ENCODE results near the gene CEP170. TPM values are rescaled to one million over a fixed set of nuclear protein-coding genes. Genes with fewer than 3 reads are reported as not detected.
"Not testable (repeated sequence)": the region's sequence is repeated elsewhere in the genome, so short reads cannot be mapped to it uniquely, and the experiment has no call there.

The CEP170 gene
- total RNA-seq, 1 experiment from 2014 or later = 55.2 TPM

GRCh38 chr1:243105652-243106332, 149.3 kb downstream of the CEP170 start:
- H3K9ac ChIP-seq (ENCODE audit: low read length); ATAC-seq; H3K79me2 ChIP-seq (ENCODE audit: insufficient read depth, low read length); H3K4me2 ChIP-seq (ENCODE audit: low read length); CTCF ChIA-PET; BruUV-seq (replicated peaks); H3K27me3 ChIP-seq (ENCODE audit: insufficient read depth, low read length); H3K4me1 ChIP-seq (ENCODE audit: control insufficient read depth in 1 of 2, insufficient read depth in 2 of 2, low read length in 2 of 2); H3K36me3 ChIP-seq (ENCODE audit: control insufficient read depth in 1 of 2, insufficient read depth in 2 of 2, low read length in 2 of 2); H3K27ac ChIP-seq (ENCODE audit: low read depth, low read length); H2AFZ ChIP-seq (ENCODE audit: low read depth, low read length, poor library complexity, severe bottlenecking); H3K4me3 ChIP-seq (replicated peaks in 1 of 2; ENCODE audit: low read depth in 1 of 2, low read length in 2 of 2); POLR2A ChIA-PET; H4K20me1 ChIP-seq (ENCODE audit: insufficient read depth); RAD21 ChIA-PET (ENCODE audit: low non-redundant PET in 1 of 2, low total read pairs in 2 of 2, uncharacterized antibody in 2 of 2, unreplicated experiment in 2 of 2); H3K9me3 ChIP-seq (ENCODE audit: control insufficient read depth in 1 of 2, insufficient read depth in 1 of 2, low read depth in 1 of 2, low read length in 2 of 2); H3K9me2 ChIP-seq (ENCODE audit: insufficient read depth); intact Hi-C loops (cut with micrococcal nuclease); DNase-seq (ENCODE audit: low read depth, low spot score): not testable (repeated sequence)

- ATAC-seq; intact Hi-C loops (cut with micrococcal nuclease); H2AFZ ChIP-seq (ENCODE audit: low read depth, low read length, poor library complexity, severe bottlenecking); DNase-seq (ENCODE audit: low read depth, low spot score); H3K9me2 ChIP-seq (ENCODE audit: insufficient read depth); H3K27me3 ChIP-seq (ENCODE audit: insufficient read depth, low read length); H3K36me3 ChIP-seq (ENCODE audit: control insufficient read depth in 1 of 2, insufficient read depth in 2 of 2, low read length in 2 of 2); RAD21 ChIA-PET (ENCODE audit: low non-redundant PET in 1 of 2, low total read pairs in 2 of 2, uncharacterized antibody in 2 of 2, unreplicated experiment in 2 of 2); H3K79me2 ChIP-seq (ENCODE audit: insufficient read depth, low read length); H3K4me3 ChIP-seq (replicated peaks in 1 of 2; ENCODE audit: low read depth in 1 of 2, low read length in 2 of 2); BruUV-seq (replicated peaks); H3K9ac ChIP-seq (ENCODE audit: low read length); H4K20me1 ChIP-seq (ENCODE audit: insufficient read depth); CTCF ChIA-PET; H3K27ac ChIP-seq (ENCODE audit: low read depth, low read length); H3K4me1 ChIP-seq (ENCODE audit: control insufficient read depth in 1 of 2, insufficient read depth in 2 of 2, low read length in 2 of 2); H3K4me2 ChIP-seq (ENCODE audit: low read length); H3K9me3 ChIP-seq (ENCODE audit: control insufficient read depth in 1 of 2, insufficient read depth in 1 of 2, low read depth in 1 of 2, low read length in 2 of 2); POLR2A ChIA-PET: not testable (repeated sequence)
Observed at GRCh38 chr1:243105104-243105503, 150.0 kb downstream of the CEP170 start.

- H3K4me2 ChIP-seq (ENCODE audit: low read length); H3K4me3 ChIP-seq (replicated peaks in 1 of 2; ENCODE audit: low read depth in 1 of 2, low read length in 2 of 2); H3K36me3 ChIP-seq (ENCODE audit: control insufficient read depth in 1 of 2, insufficient read depth in 2 of 2, low read length in 2 of 2); H4K20me1 ChIP-seq (ENCODE audit: insufficient read depth); H3K4me1 ChIP-seq (ENCODE audit: control insufficient read depth in 1 of 2, insufficient read depth in 2 of 2, low read length in 2 of 2); ATAC-seq; intact Hi-C loops (cut with micrococcal nuclease); H3K79me2 ChIP-seq (ENCODE audit: insufficient read depth, low read length); H3K27me3 ChIP-seq (ENCODE audit: insufficient read depth, low read length); CTCF ChIA-PET; H3K27ac ChIP-seq (ENCODE audit: low read depth, low read length); H3K9me3 ChIP-seq (ENCODE audit: control insufficient read depth in 1 of 2, insufficient read depth in 1 of 2, low read depth in 1 of 2, low read length in 2 of 2); DNase-seq (ENCODE audit: low read depth, low spot score); RAD21 ChIA-PET (ENCODE audit: low non-redundant PET in 1 of 2, low total read pairs in 2 of 2, uncharacterized antibody in 2 of 2, unreplicated experiment in 2 of 2); H3K9me2 ChIP-seq (ENCODE audit: insufficient read depth); BruUV-seq (replicated peaks); H3K9ac ChIP-seq (ENCODE audit: low read length); POLR2A ChIA-PET; H2AFZ ChIP-seq (ENCODE audit: low read depth, low read length, poor library complexity, severe bottlenecking): not testable (repeated sequence)
Observed at GRCh38 chr1:243104452-243104851, 150.6 kb downstream of the CEP170 start.
